Nephron (organoid): ENCODE data around the gene SEMA3C.

Source experiments
- H3K27ac Mint-ChIP-seq, 3 experiments: 2 replicates each; pipeline ENCODE4 v1.8.0; 2020; ENCODE audit warnings: mixed read lengths in 3 of 3, mild to moderate bottlenecking in 2 of 3, moderate library complexity in 1 of 3
- H3K27me3 Mint-ChIP-seq: 2 replicates; pipeline ENCODE4 v1.8.0; 2021; ENCODE audit warnings: low read depth, mild to moderate bottlenecking, moderate library complexity, mixed read lengths
- H3K36me3 Mint-ChIP-seq: 2 replicates; pipeline ENCODE4 v1.8.0; 2020; ENCODE audit warnings: low read depth, mixed read lengths
- H3K4me1 Mint-ChIP-seq: 2 replicates; pipeline ENCODE4 v1.8.0; 2020; ENCODE audit warnings: mixed read lengths
- H3K4me3 Mint-ChIP-seq, 3 experiments: 2 replicates each; pipeline ENCODE4 v1.8.0; 2020; ENCODE audit warnings: mild to moderate bottlenecking in 3 of 3, mixed read lengths in 3 of 3, moderate library complexity in 2 of 3
- H3K9me3 Mint-ChIP-seq: 2 replicates; pipeline ENCODE4 v1.8.0; 2020; ENCODE audit warnings: mixed read lengths
- CTCF ChIP-seq, 3 experiments: fragments of 200-600 bp; sonication (generic); IDR thresholded peaks; one replicate each; pipeline ENCODE4 v1.5.0; 2021; ENCODE audit warnings: antibody characterized with exemption in 3 of 3; ENCODE audit not compliant: unreplicated experiment in 3 of 3

Gene SEMA3C

GRCh38 chr7:80770061-80770460, 148.8 kb downstream of the SEMA3C start:
- H3K36me3 Mint-ChIP-seq, result peaks cover 7% of the 10 kb centered on the region
- no peaks in the 10 kb centered on the region for H3K9me3 Mint-ChIP-seq
- H3K4me1 Mint-ChIP-seq, result peaks cover 17% of the 10 kb centered on the region
- peak overlapping the region in 2 of 3 experiments; percentile 51 to 55 for H3K27ac Mint-ChIP-seq
- H3K4me3 Mint-ChIP-seq, result no peak overlapping the region
- TF ChIP-seq CTCF (IDR thresholded peaks at IDR 0.05; ENCODE audit: unreplicated experiment in 3 of 3), result no peak
- no peaks in the 10 kb centered on the region for H3K27me3 Mint-ChIP-seq

DNA sequence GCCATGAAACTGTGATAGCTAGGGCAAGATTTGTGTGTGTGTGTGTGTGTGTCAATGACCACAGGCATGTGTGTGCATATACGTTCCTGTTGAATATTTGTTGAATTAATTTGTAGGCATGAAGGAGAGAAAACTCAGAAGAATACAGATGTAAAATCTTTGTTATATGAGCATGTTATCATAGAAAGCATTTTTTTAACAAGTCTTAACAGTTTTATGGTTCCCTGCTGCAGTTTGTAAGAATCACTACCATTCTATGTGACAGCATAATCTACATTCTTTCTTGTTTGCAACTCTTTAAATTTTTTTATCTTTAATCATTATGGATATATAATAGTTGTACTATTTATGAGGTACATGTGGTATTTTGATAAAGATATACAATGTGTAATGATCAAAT, 150.1 kb downstream of the SEMA3C start:
- no peak overlapping the region for H3K4me3 Mint-ChIP-seq
- no peaks in the 10 kb centered on the region for H3K27me3 Mint-ChIP-seq
- peaks cover 26% of the 10 kb centered on the region for H3K4me1 Mint-ChIP-seq
- H3K9me3 Mint-ChIP-seq, result no peaks in the 10 kb centered on the region
- H3K27ac Mint-ChIP-seq, result peak overlapping the region; percentile 24 to 81 (median 66)
- no peak for TF ChIP-seq CTCF (IDR thresholded peaks at IDR 0.05; ENCODE audit: unreplicated experiment in 3 of 3)
- peaks cover 7% of the 10 kb centered on the region for H3K36me3 Mint-ChIP-seq

GRCh38 chr7:80767654-80768053, 151.2 kb downstream of the SEMA3C start:
- Mint-ChIP-seq H3K4me1 (peaks cover 26% of the 10 kb centered on the region), H3K36me3 (peaks cover 7% of the 10 kb centered on the region), H3K27ac (no peak overlapping the region), H3K27me3 (no peaks in the 10 kb centered on the region), H3K9me3 (no peaks in the 10 kb centered on the region), H3K4me3 (no peak overlapping the region)
- TF ChIP-seq CTCF (IDR thresholded peaks at IDR 0.05; ENCODE audit: unreplicated experiment in 3 of 3), result no peak

DNA sequence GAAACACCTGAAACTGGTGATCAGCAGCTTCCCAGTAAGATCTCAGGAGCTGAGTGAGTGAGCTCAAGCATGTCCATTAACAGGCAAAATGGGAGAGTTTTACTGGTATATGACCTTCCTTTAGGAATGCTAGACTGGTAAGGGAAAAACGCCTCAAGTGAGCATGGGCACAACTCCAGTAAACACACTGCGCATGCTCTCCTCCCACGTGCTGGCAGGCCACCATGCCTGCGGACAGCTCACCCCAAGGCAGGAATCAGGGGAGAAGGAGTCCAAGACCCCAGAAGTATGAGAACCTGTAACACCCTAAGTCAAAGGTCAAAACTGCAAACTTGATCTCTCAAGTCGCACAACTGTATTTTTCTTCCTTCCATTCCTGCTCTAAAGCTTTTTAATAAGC, 152.1 kb downstream of the SEMA3C start:
- Mint-ChIP-seq H3K27me3 (no peaks in the 10 kb centered on the region), H3K4me1 (peaks cover 26% of the 10 kb centered on the region), H3K9me3 (no peaks in the 10 kb centered on the region), H3K27ac (peak overlapping the region in 2 of 3 experiments; percentile 34 to 67), H3K4me3 (no peak overlapping the region), H3K36me3 (peaks cover 7% of the 10 kb centered on the region)
- TF ChIP-seq CTCF (IDR thresholded peaks at IDR 0.05; ENCODE audit: unreplicated experiment in 3 of 3), result no peak

- no peaks in the 10 kb centered on the region for H3K9me3 Mint-ChIP-seq
- H3K27ac Mint-ChIP-seq, result no peak overlapping the region
- no peak for TF ChIP-seq CTCF (IDR thresholded peaks at IDR 0.05; ENCODE audit: unreplicated experiment in 3 of 3)
- H3K4me3 Mint-ChIP-seq, result no peak overlapping the region
- H3K27me3 Mint-ChIP-seq, result no peaks in the 10 kb centered on the region
- peaks cover 7% of the 10 kb centered on the region for H3K36me3 Mint-ChIP-seq
- peaks cover 22% of the 10 kb centered on the region for H3K4me1 Mint-ChIP-seq
Observed at GRCh38 chr7:80764132-80764531, 154.7 kb downstream of the SEMA3C start.

DNA sequence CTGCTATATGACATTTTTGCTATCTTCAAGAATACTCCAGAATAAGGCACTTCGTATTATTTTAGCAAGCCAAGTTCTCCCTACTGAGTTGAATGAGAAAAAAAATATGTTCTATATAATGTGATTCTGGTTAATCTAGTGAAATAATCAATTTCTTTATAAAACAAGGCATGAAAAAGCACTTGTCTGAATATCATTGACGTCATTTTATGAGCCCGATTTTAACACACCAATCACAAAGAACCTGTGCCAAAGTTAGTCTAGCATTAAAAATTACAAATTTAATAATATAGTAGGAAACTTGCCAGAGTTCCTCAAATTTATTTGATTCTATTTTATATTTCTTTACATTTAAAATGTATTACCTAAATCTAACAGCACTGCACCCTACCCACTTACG, 155.1 kb downstream of the SEMA3C start:
- Mint-ChIP-seq H3K27me3 (no peaks in the 10 kb centered on the region), H3K4me1 (peaks cover 22% of the 10 kb centered on the region), H3K27ac (no peak overlapping the region), H3K4me3 (no peak overlapping the region), H3K36me3 (peaks cover 7% of the 10 kb centered on the region), H3K9me3 (no peaks in the 10 kb centered on the region)
- TF ChIP-seq CTCF (IDR thresholded peaks at IDR 0.05; ENCODE audit: unreplicated experiment in 3 of 3), result no peak
